Hepatocyte (in vitro differentiated cells): ENCODE measurements around the gene POU6F2. TPM values are rescaled to one million over a fixed set of nuclear protein-coding genes. Genes with fewer than 3 reads are reported as not detected.
A peak's percentile ranks its signal among the peaks of the same experiment; 100 is the strongest.

Source experiments
- DNase-seq: peaks from one replicate; pipeline ENCODE4 v3.0.0-alpha.2; 2016; ENCODE audit warnings: low spot score
- H2AFZ ChIP-seq: fragments of 200-600 bp; sonication (generic); 2 replicates; pipeline ENCODE4 v1.6.0; 2016; ENCODE audit warnings: antibody characterized with exemption, mild to moderate bottlenecking
- H3K27ac ChIP-seq: fragments of 200-600 bp; sonication (generic); 2 replicates; pipeline ENCODE4 v1.5.1; 2016; ENCODE audit warnings: mild to moderate bottlenecking
- H3K27me3 ChIP-seq: fragments of 200-600 bp; sonication (generic); 2 replicates; pipeline ENCODE4 v1.6.1; 2016
- H3K36me3 ChIP-seq: fragments of 200-600 bp; sonication (generic); replicated peaks from 2 replicates; pipeline ENCODE4 v1.5.1; 2016; ENCODE audit warnings: low read depth; ENCODE audit not compliant: insufficient read depth
- H3K4me1 ChIP-seq: fragments of 200-600 bp; sonication (generic); 2 replicates; pipeline ENCODE4 v1.5.1; 2016; ENCODE audit warnings: mild to moderate bottlenecking, moderate library complexity; ENCODE audit not compliant: insufficient read depth
- H3K4me2 ChIP-seq: fragments of 200-600 bp; sonication (generic); 2 replicates; pipeline ENCODE4 v1.6.0; 2016
- H3K4me3 ChIP-seq: fragments of 200-600 bp; sonication (generic); 2 replicates; pipeline ENCODE4 v1.5.1; 2016; ENCODE audit warnings: mild to moderate bottlenecking
- H3K79me2 ChIP-seq: fragments of 200-600 bp; sonication (generic); 2 replicates; pipeline ENCODE4 v1.6.0; 2017; ENCODE audit warnings: mild to moderate bottlenecking
- H3K9me2 ChIP-seq: fragments of 200-600 bp; sonication (generic); replicated peaks from 2 replicates; pipeline ENCODE4 v1.6.0; 2017; ENCODE audit warnings: mild to moderate bottlenecking; ENCODE audit not compliant: insufficient read depth
- H3K9me3 ChIP-seq: fragments of 200-600 bp; sonication (generic); 2 replicates; pipeline ENCODE4 v1.5.1; 2016; ENCODE audit warnings: low read depth, mild to moderate bottlenecking
- H4K20me1 ChIP-seq: fragments of 200-600 bp; sonication (generic); 2 replicates; pipeline ENCODE4 v1.6.0; 2016; ENCODE audit warnings: mild to moderate bottlenecking; ENCODE audit not compliant: insufficient read depth, poor library complexity, severe bottlenecking
- CTCF ChIP-seq: fragments of 200-600 bp; sonication (generic); IDR thresholded peaks from 2 replicates; pipeline ENCODE4 v1.5.1; 2016; ENCODE audit warnings: antibody characterized with exemption, mild to moderate bottlenecking; ENCODE audit not compliant: poor library complexity
- EZH2 ChIP-seq: fragments of 200-600 bp; sonication (generic); IDR thresholded peaks from 2 replicates; pipeline ENCODE4 v1.6.1; 2016; ENCODE audit warnings: antibody characterized with exemption, mild to moderate bottlenecking, borderline replicate concordance
- EZH2phosphoT487 ChIP-seq: fragments of 200-600 bp; sonication (generic); IDR thresholded peaks from one replicate; pipeline ENCODE4 v1.6.1; 2018; ENCODE audit warnings: antibody characterized with exemption, mild to moderate bottlenecking, low read depth, moderate library complexity; ENCODE audit not compliant: unreplicated experiment, severe bottlenecking
- WGBS: methylation state at CpG from one replicate; pipeline ENCODE4 v1.1.6; 2016; ENCODE audit warnings: low lambda C conversion rate; ENCODE audit errors: missing lambda C conversion rate; 5-methylcytosine and 5-hydroxymethylcytosine counted together
- polyA plus RNA-seq: library from polyadenylated mRNA; unstranded; fragments of >200 nt; fragmentation: Nextera tagmentation; extraction: Ambion mirVana; gene quantifications from 2 replicates; pipeline ENCODE4 v1.2.1, GENCODE V29; 2016
- total RNA-seq: library from RNA; depleted of rRNA; stranded (reverse); fragments of >200 nt; gene quantifications from 2 replicates; pipeline ENCODE4 v1.2.3, GENCODE V29; 2014

POU6F2 gene
- total and polyA plus RNA-seq, 2 experiments from 2014 or later, result 0.67 to 1.4 TPM

- Histone ChIP-seq H3K79me2 (no peaks in the 10 kb centered on the region), H3K27me3 (no peaks in the 10 kb centered on the region), H2AFZ (no peak overlapping the region), H4K20me1 (no peaks in the 10 kb centered on the region), H3K27ac (no peak overlapping the region), H3K36me3 (no peaks in the 10 kb centered on the region), H3K9me3 (no peaks in the 10 kb centered on the region), H3K4me3 (no peak overlapping the region), H3K4me1 (no peaks in the 10 kb centered on the region), H3K9me2 (no peaks in the 10 kb centered on the region), H3K4me2 (no peak overlapping the region)
- DNase-seq, result no peak
- TF ChIP-seq EZH2phosphoT487 (no peak), CTCF (no peak), EZH2 (no peak)
- WGBS, result 90% methylated on average over 3 of the region's 3 CpGs
These were observed 423.1 kb downstream of the POU6F2 start for GRCh38 chr7:39400836-39401235.

DNA sequence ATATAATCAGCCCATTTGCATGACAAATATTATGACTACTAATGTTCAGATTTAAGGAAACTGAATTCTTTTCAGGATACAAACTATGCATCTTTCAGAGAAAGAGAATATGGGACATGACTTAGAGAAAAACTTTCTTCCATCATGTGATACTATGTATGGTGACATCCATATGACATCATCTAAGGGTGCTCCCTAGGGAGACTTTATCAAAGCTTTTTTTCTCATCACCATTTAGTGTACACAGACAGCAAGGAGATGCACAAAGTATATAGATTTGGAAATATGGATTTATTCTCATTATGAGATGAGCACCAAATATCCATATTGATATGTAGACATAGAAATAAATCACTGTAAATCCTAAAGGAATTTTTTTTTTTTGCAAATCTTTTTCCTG is 424.3 kb downstream of the POU6F2 start:
- Histone ChIP-seq H3K27me3 (no peaks in the 10 kb centered on the region), H3K4me3 (no peak overlapping the region), H3K4me2 (no peak overlapping the region), H3K79me2 (no peaks in the 10 kb centered on the region), H2AFZ (no peak overlapping the region), H3K36me3 (no peaks in the 10 kb centered on the region), H3K9me2 (no peaks in the 10 kb centered on the region), H4K20me1 (no peaks in the 10 kb centered on the region), H3K9me3 (no peaks in the 10 kb centered on the region), H3K4me1 (peaks cover 6% of the 10 kb centered on the region), H3K27ac (no peak overlapping the region)
- TF ChIP-seq EZH2phosphoT487, result no peak
- no peak for TF ChIP-seq CTCF
- TF ChIP-seq EZH2, result no peak
- DNase-seq, result no peak

DNA sequence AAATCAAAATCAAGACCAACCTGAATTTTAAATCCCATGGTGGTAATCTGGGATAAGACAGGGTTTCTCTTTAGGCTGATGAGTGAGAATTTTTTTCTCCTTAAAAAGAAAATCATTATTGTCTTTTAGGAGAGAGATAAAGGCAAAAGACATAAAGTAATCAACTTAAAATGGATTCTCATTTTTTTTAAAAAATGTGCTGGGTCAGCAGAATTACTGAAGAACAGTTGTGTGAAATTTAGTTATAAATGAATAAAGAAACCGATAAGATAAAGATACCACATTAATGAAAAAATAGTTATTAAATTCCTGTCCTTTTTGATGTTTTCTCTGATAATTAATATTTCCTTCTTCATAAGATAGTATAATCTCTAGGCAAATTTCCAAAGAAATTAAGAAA is 427.2 kb downstream of the POU6F2 start:
- Histone ChIP-seq H3K27me3 (no peaks in the 10 kb centered on the region), H3K4me1 (peaks cover 15% of the 10 kb centered on the region), H2AFZ (no peak overlapping the region), H4K20me1 (no peaks in the 10 kb centered on the region), H3K4me3 (no peak overlapping the region), H3K36me3 (no peaks in the 10 kb centered on the region), H3K9me2 (no peaks in the 10 kb centered on the region), H3K4me2 (no peak overlapping the region), H3K9me3 (no peaks in the 10 kb centered on the region), H3K79me2 (no peaks in the 10 kb centered on the region), H3K27ac (no peak overlapping the region)
- TF ChIP-seq CTCF, result no peak
- no peak for DNase-seq
- WGBS, result 98% methylated on average over 1 of the region's 1 CpG

DNA sequence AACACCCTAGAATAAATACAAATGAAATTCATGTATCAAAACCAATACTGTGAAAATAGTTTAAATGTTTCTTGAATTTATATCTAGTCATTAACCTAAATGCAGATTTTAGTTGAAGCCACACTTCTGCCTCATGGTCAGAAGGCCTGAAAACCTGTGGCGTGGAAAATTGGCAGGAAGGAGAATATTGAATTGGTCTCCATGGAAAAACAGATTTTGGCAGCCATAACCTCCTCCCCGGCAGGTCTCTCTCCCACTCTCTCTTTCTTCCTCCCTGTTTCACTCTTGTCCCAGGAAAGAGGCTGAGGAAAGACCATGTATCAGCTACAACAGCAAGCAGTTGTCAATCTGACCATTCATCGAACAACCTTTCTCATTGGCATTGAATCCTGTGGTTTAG is 427.9 kb downstream of the POU6F2 start:
- Histone ChIP-seq H3K27ac (no peak overlapping the region), H3K79me2 (no peaks in the 10 kb centered on the region), H3K9me2 (no peaks in the 10 kb centered on the region), H3K27me3 (no peaks in the 10 kb centered on the region), H3K36me3 (no peaks in the 10 kb centered on the region), H3K4me3 (no peak overlapping the region), H3K9me3 (no peaks in the 10 kb centered on the region), H3K4me1 (peaks cover 15% of the 10 kb centered on the region), H4K20me1 (no peaks in the 10 kb centered on the region), H3K4me2 (peak overlapping the region; percentile 66), H2AFZ (peak overlapping the region; percentile 53)
- DNase-seq, result no peak
- TF ChIP-seq CTCF, result no peak
- no peak for TF ChIP-seq EZH2phosphoT487
- TF ChIP-seq EZH2, result no peak
- WGBS, result 95% methylated on average over 3 of the region's 3 CpGs
